ENCODE data around the gene PECR. TPM values are rescaled to one million over a fixed set of nuclear protein-coding genes. Genes with fewer than 3 reads are reported as not detected.
A peak's percentile ranks its signal among the peaks of the same experiment; 100 is the strongest.
"Not testable (repeated sequence)": the region's sequence is repeated elsewhere in the genome, so short reads cannot be mapped to it uniquely, and the experiment has no call there.

The PECR gene
- total RNA-seq, 2 experiments from 2014 or later: 2.3 to 5.3 TPM

- Histone ChIP-seq H4K20me1 (ENCODE audit: insufficient read depth, low read length) (no peaks in the 10 kb centered on the region), H3K79me2 (ENCODE audit: insufficient read depth, low read depth, low read length) (no peaks in the 10 kb centered on the region), H2AFZ (ENCODE audit: low read length) (peak overlapping the region; percentile 52), H3K9me3 (ENCODE audit: low read length) (no peaks in the 10 kb centered on the region), H3K27ac (ENCODE audit: low read depth, low read length, poor library complexity, severe bottlenecking) (peak overlapping the region; percentile 59), H3K36me3 (ENCODE audit: insufficient read depth, low read length) (no peaks in the 10 kb centered on the region), H3K4me2 (ENCODE audit: low read length) (peak overlapping the region; percentile 76), H3K4me3 (ENCODE audit: low read depth, low read length, poor library complexity, severe bottlenecking) (peak overlapping the region; percentile 73), H3K9me2 (ENCODE audit: insufficient read depth, low read length) (no peaks in the 10 kb centered on the region), H3K4me1 (ENCODE audit: insufficient read depth, low read length, poor library complexity, severe bottlenecking) (peaks cover 36% of the 10 kb centered on the region)
- BruUV-seq (replicated peaks): no TSS peak
- no peak for TF ChIP-seq CTCF (conservative IDR thresholded peaks at IDR 0.05; ENCODE audit: low read length)
- no peak for TF ChIP-seq EZH2phosphoT487 (IDR thresholded peaks at IDR 0.05; ENCODE audit: borderline replicate concordance, low read depth, low read length)
- intact Hi-C loops (cut with micrococcal nuclease; ENCODE audit: unreplicated experiment): no loop called here
- no peak for DNase-seq (ENCODE audit: low spot score)
- POLR2A ChIA-PET: interaction anchor here (1.3 kb wide), 1 partner anchor 19 kb away, joined by 3 read pairs; no protein-coding TSS in a partner anchor
- CTCF ChIA-PET (ENCODE audit: unreplicated experiment): interaction anchor here (0.7 to 1.0 kb wide), 2 partner anchors 32 to 330 kb away, joined by 3 to 6 read pairs; no protein-coding TSS in a partner anchor
Measured at GRCh38 chr2:216082117-216082711, 605 bp upstream of the PECR start.

- Histone ChIP-seq H2AFZ (ENCODE audit: low read length) (peak overlapping the region; percentile 73; the same call in 1 of the 2 replicates), H4K20me1 (ENCODE audit: insufficient read depth, low read length) (no peaks in the 10 kb centered on the region), H3K79me2 (ENCODE audit: insufficient read depth, low read depth, low read length) (no peaks in the 10 kb centered on the region), H3K4me2 (ENCODE audit: low read length) (peak overlapping the region; percentile 76), H3K27ac (ENCODE audit: low read depth, low read length, poor library complexity, severe bottlenecking) (peak overlapping the region; percentile 59), H3K4me1 (ENCODE audit: insufficient read depth, low read length, poor library complexity, severe bottlenecking) (peaks cover 36% of the 10 kb centered on the region), H3K4me3 (ENCODE audit: low read depth, low read length, poor library complexity, severe bottlenecking) (peak overlapping the region; percentile 73), H3K9me2 (ENCODE audit: insufficient read depth, low read length) (no peaks in the 10 kb centered on the region), H3K9me3 (ENCODE audit: low read length) (no peaks in the 10 kb centered on the region), H3K36me3 (ENCODE audit: insufficient read depth, low read length) (no peaks in the 10 kb centered on the region)
- ChIA-PET CTCF (ENCODE audit: unreplicated experiment) (interaction anchor here (0.8 to 1.0 kb wide), 2 partner anchors 33 to 135 kb away, joined by 3 to 4 read pairs; no protein-coding TSS in a partner anchor), POLR2A (interaction anchor here (1.3 kb wide), 1 partner anchor 20 kb away, joined by 3 read pairs; no protein-coding TSS in a partner anchor)
- intact Hi-C loops (cut with micrococcal nuclease; ENCODE audit: unreplicated experiment): no loop called here
- no peak for DNase-seq (ENCODE audit: low spot score)
- TF ChIP-seq EZH2phosphoT487 (IDR thresholded peaks at IDR 0.05; ENCODE audit: borderline replicate concordance, low read depth, low read length) (no peak), CTCF (conservative IDR thresholded peaks at IDR 0.05; ENCODE audit: low read length) (no peak)
- BruUV-seq (replicated peaks): no TSS peak
Measured at GRCh38 chr2:216081012-216081411, 597 bp downstream of the PECR start.

- H3K27ac ChIP-seq (ENCODE audit: low read depth, low read length, poor library complexity, severe bottlenecking); H2AFZ ChIP-seq (ENCODE audit: low read length); H3K4me3 ChIP-seq (ENCODE audit: low read depth, low read length, poor library complexity, severe bottlenecking); H3K9me2 ChIP-seq (ENCODE audit: insufficient read depth, low read length); H3K9me3 ChIP-seq (ENCODE audit: low read length); H3K36me3 ChIP-seq (ENCODE audit: insufficient read depth, low read length); intact Hi-C loops (cut with micrococcal nuclease; ENCODE audit: unreplicated experiment); H3K79me2 ChIP-seq (ENCODE audit: insufficient read depth, low read depth, low read length); CTCF ChIA-PET (ENCODE audit: unreplicated experiment); POLR2A ChIA-PET; DNase-seq (ENCODE audit: low spot score); H4K20me1 ChIP-seq (ENCODE audit: insufficient read depth, low read length); BruUV-seq (replicated peaks); H3K4me2 ChIP-seq (ENCODE audit: low read length): not testable (repeated sequence)
- H3K4me1 ChIP-seq (ENCODE audit: insufficient read depth, low read length, poor library complexity, severe bottlenecking): peaks cover 34% of the 10 kb centered on the region
Measured at GRCh38 chr2:216080048-216080447, 1.6 kb downstream of the PECR start.
